Activated T-cell treated with anti-CD3 and anti-CD28 coated beads for 24 hours (primary cell): ENCODE measurements around the gene PTPRN2.

Experiments
- DNase-seq: peaks from one replicate; pipeline ENCODE4 v3.0.0-alpha.2; 2020; ENCODE audit warnings: low read depth

Gene PTPRN2

DNA sequence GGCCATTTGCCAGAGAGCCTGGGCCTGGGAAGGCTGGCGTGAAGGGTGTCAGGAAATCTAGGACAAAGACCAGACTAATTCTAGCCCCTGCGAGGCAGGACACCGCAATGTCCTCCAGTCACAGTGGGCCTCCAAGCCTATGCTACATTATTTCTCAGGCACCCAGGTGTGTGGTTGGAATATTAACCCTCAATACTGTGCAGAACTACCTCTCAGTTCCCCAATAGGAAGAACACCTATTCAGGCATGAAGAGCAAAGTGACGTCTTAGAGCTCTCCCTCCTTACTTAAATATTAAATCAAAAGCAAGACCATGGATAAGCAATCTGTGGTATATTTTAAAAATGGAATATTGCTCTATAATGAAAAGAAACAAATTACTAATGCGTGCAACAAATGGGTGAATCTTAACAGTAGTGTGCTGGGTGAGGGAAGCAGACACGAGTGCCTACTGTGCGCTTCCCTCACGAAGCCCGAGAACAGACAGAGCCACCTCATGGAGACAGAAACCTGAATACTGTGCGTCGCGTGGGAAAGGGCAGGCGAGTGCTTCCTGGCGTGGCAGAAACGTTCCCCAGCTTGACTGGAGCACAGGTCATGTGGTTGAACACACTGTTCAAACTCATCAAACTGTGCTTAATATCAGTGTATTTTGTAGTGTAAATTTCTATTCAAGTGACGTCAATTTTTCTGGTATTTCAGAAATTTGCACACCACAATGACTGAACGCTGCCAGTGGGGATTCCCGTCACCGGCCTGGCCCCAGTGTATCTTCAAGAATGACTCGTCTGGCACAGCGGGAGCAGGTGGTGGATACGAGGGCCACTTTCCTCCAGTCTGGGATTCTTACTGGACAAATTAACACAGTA is 15.5 kb upstream of the PTPRN2 start:
- DNase-seq, result no peak

- DNase-seq, result no peak
These were observed 14.4 kb upstream of the PTPRN2 start for GRCh38 chr7:158602041-158602440.

- DNase-seq, result no peak
These were observed 13.5 kb upstream of the PTPRN2 start for GRCh38 chr7:158601090-158601489.

GRCh38 chr7:158596745-158597144 is 9.1 kb upstream of the PTPRN2 start:
- DNase-seq, result no peak

- DNase-seq, result no peak
These were observed 8.7 kb upstream of the PTPRN2 start for GRCh38 chr7:158596309-158596708.

- DNase-seq, result no peak
These were observed 7.4 kb upstream of the PTPRN2 start for GRCh38 chr7:158595068-158595467.

DNA sequence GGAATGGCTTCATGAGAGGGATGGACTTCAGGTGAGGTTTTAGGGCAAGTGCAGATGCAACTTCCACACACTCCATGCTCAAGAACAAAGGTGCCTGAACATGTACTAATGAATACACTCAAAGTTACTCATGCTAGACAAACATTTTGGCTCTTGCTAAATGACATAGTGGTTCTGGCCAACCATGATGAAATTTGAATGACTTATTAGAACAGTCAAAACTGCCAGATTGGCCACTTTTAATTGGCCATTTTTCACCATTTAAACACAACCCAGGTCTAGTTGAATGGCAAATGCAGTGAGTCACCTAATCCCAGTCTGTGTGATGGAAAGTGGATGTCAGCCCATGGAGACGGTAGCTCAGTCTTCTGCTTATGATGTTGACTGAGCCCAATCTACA is 4.9 kb upstream of the PTPRN2 start:
- no peak for DNase-seq

GRCh38 chr7:158591944-158592343 is 4.3 kb upstream of the PTPRN2 start:
- DNase-seq, result no peak

DNA sequence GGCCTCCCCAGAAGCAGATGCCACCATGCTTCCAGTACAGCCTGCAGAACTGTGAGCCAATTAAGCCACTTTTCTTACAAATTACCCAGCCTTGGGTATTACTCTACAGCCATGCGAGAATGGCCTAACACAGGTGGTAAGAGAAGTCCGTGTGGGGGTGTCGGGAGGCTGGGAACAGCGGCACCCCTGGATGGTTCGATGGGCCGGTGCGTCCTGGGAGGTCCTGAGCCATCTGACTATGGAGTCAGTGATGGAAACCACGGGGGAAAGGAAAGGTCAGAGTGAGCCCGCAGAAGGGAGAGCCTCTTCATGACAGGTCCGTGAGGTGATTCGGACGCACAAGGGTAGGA is 2.5 kb upstream of the PTPRN2 start:
- DNase-seq, result no peak

DNA sequence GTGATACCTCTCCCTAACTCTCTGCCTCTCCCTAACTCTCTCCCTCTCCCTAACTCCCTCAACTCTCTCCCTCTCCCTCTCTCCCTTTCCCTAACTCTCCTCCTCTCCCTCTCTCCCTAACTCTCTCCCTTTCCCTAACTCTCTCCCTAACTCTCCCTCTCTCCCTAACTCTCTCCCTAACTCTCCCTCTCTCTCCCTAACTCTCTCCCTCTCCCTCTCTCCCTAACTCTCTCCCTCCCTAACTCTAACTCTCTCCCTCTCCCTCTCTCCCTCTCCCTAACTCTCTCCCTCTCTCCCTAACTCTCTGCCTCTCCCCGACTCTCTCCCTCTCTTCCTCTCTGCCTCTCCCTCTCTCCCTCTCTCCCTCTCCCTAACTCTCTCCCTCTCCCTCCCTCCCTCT is 2.0 kb upstream of the PTPRN2 start:
- DNase-seq, result no peak

DNA sequence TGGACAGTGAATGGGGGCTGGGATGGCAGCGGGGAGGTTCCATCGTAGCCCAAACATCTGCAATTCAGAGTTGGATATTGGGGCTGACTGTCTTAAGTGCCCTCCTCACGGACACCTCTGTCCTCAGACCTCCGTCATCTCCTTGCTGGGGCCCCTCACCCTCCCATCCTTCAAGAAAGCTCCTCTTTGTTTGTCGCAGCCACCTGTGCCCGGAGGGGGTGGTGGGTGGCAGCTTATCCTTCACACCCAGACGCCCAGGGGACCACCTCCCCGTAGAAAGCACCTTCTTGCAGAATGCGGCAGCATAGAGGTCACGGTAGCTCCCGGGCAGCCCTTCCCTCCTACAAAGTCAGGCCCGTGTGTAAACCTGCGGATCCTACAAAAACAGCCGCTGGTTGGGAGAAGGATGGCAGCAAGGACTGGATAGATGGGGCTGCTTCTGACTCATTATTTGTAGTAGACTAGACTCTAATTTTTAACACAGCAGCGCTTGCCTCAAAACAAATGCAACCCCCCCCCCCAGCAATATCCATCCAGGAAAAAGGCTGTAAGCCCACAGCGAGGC is 1.3 kb upstream of the PTPRN2 start:
- DNase-seq, result no peak

DNA sequence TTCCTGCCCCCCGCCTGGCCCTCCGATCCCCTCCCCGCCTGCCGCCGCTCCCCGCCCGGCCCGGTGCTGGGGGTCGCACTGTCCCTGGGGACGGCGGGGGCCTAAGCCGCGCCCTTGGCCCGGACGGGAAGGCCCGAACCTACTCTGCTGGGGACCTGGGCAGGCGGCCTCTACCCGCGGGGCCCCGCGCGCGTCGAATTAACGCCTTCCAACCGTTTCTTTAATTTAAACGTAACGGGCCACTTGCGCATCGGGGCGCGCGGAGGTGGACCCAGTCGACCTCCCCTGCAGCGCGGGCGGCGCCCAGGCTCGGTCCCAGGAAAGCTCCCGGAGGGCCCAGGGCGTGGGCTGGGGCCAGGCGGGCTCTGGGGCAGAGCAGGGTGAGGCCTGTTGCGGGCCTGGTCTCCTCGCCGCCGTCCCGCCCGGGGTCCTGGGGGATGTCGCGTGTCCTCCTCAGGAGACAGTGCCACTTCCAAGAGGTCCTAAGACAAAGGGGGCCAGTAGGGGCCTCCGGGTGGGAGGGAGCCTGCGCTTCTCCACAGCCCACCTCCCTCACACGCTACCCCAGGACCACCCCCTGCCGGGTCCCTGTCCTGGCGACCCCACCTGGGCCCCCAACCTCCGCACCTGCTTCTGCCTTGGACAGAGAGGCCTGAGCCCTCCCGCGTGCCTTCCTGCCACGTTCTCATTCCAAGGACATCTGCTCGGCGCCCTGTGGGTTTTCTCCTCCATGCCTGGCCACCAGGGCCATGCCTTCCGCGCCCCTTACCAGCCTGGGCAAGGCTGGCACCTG is 658 bp upstream of the PTPRN2 start:
- DNase-seq, result no peak

DNA sequence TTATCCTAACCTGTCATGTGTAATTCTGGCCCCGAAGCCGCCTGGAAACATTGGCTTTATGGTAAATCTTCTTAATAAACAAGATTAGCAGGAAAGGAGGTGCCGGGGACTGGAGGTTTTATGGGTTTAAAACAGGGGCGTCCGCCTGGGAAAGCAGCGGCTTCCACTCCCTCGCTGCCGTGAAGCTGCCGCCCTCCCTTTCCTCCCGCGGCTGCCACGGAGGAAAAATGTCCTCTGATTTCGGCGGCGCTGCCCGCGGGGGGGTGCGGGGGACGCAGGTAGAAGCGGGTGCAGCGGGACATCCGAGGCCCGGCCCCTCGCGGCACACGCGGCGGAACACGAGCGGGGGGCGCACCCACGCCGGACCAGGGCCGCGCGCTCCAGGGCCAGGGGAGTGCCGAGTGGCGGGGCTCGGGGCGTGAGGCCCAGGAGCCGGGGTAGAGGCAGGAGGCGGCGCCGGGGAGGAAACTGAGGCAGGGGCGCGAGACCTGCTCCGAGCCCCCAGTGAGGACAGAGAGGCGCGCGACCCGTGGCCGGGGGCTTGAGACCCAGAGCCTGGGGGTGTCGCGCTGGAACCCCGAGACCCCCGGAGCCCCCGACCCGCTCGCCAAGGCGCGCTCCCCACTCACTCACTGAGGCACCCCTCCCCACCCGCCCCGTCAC is 993 bp downstream of the PTPRN2 start:
- DNase-seq, result no peak

DNA sequence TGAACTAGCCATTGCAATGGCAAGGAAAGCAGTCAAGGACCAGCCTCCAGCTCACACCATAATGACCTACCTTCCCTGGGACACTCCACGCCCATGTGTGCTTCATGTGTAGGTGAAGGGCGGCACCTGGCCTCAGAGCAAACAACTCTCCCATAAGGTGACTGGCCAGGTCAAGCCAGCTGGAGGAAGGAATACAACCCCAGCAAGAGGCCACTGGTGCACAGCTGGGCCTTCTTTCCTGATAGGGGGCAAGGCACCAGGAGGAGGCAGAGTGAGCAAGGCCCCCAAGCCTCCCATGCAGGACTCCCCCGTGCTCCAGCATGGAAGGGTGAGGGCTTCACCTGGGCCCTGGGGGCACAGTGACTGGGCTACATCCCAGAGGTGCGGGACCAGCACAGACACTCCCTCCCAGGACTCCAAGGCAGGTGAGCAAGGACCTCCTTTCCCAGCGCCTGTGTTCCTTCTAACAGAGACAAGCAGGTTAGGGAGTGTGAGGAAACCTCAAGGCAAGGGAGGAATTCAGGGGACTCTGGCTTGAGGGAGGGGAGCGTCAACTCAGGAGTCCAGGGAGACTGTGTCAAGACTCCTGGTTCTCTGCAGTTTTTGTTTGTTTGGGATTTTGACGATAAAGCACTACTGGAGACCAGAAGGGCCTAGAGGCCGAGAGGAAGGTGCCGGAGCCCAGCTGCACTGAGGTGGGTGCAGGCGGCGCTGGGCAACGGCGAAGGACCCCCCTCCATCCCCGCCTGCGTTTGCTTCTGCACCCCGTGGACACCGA is 1.7 kb downstream of the PTPRN2 start:
- DNase-seq, result no peak

DNA sequence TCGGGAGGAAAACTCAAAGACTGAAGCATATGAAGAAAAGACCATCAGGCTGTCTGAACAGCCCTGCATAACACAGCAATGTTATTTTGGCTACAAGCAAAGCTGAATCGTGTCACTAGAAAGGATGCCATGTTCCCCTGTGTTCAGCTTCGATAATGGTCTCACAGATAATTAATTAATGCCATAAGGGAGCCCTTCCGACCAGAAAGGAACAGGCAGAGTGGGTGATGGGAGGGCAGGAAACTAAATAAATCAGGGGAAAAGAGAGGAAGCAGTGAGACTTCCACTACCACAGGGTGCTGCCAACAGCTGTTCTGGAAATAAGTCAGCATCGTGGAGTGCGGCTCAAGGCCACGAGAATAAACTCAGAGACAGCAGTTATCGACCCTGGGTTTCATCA is 3.2 kb downstream of the PTPRN2 start:
- DNase-seq, result no peak

DNA sequence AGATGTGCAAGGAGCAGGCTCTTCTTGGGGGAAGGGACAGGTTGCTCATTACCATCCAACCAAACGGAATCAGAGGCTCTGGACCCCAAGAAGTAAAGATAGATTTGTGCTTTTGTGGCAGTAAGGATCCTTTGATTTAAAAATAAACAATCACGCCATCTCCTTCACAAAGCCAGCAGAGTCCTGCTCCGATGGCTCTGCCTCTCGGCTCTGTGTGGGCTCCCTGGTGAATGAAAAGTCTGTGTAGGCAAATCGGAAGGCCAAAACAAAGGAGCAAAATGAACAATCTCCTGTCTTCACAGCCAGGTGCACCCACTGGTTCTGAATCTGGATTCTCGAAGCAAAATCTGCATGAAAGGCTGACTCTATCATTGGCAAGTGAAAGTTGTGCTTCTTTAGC is 3.8 kb downstream of the PTPRN2 start:
- DNase-seq, result no peak

DNA sequence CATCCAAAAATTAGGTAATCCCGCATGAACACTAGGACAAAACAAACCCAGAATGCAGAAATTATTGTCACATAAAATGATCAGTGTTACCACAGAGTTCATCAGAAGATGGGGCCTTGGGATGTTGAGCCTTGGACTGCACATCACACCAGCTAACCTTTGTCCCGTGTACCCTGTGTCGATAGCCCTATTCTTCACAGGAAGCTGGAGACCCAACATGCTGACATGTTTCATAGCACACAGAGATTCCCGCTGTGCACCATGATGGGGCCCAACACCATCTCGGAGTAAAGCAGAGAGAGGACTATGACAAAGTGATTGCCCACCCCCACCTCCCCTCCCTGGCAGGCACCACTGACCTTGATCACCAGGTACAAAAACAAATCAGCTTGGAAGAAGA is 4.5 kb downstream of the PTPRN2 start:
- DNase-seq, result no peak

DNA sequence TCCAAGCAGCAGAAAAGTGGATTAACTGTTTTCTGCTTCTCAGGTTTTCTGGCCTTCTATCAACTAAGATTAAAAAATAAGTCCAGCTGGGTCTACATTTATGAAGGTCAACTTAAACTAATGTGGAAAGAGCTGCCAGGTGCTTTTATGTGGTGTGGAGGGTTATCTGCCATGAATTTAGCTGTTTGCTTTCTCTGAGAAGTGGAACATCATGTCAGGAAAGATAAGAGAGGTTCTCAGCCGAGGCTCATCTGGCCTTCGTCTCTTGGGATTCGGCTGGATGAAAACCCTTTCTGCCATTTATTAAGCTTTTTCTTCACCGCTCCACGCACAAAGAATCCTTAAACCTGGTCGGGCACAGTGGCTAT is 5.5 kb downstream of the PTPRN2 start:
- no peak for DNase-seq

- no peak for DNase-seq
These were observed 6.1 kb downstream of the PTPRN2 start for GRCh38 chr7:158581440-158582088.

DNA sequence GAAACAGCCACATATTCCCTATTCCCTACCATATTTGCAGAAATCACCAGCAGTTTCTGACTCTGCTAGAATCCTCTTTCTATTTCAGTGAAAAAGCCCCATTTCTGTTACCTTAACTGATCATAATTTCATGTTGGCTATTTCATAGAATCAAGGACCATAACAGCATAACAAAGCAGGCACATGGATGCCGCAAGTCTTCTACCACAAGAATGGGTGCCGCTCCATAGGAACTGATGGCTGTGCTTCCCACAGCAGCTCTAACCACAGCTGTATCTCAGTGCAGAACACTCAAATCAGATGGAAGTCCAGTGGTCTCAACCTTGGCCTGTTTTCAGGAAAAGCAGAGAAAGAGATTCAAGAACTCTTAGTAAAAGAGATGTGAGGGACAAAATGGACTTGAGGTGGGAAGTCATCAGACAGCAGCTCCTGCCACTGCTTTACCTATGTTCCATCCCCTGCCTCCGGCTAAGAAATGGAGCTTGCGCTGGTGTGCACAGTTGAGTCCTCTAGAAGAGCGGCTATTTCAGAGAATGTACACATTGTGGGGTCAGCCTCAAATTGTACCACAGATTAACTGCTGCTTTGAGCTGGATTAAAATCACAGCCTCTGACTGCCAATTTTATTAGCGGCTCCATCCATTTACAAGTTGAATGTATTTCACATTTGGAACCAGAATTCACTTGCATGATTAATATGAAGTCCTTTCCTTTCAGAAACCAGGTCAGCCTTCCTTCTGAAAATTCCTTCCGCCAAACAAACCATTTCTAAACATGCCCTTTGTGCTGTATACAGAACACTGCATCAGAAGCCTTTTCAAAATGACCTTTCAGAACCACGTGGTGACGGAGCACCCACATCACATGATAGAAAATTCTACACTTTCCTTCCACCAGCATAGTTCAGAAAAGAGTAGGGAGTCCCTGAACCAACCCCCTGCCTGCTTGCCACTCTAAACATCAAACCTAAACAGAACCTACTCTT is 7.7 kb downstream of the PTPRN2 start:
- no peak for DNase-seq
